Fibroblast of pulmonary artery (primary cell): ENCODE results near the gene KDM2A.
A peak's percentile ranks its signal among the peaks of the same experiment; 100 is the strongest.
"Not testable (repeated sequence)": the region's sequence is repeated elsewhere in the genome, so short reads cannot be mapped to it uniquely, and the experiment has no call there.

Source experiments
- DNase-seq: peaks from one replicate; pipeline ENCODE4 v3.0.0-alpha.2; 2010; ENCODE audit warnings: low read depth
- H3K4me3 ChIP-seq: replicated peaks from 2 replicates; pipeline ENCODE4 v1.5.1; 2011; ENCODE audit warnings: low read depth, mild to moderate bottlenecking, control low read depth, low read length, moderate library complexity
- CTCF ChIP-seq: IDR thresholded peaks from 2 replicates; pipeline ENCODE4 v1.5.1; 2011; ENCODE audit warnings: mild to moderate bottlenecking, control low read depth, low read length, inconsistent platforms; ENCODE audit errors: missing control alignments

KDM2A gene

GRCh38 chr11:67117176-67117575 is 1.9 kb upstream of the KDM2A start:
- no peak overlapping the region for H3K4me3 ChIP-seq
- no peak for DNase-seq
- no peak for TF ChIP-seq CTCF

GRCh38 chr11:67117672-67118180 is 1.3 kb upstream of the KDM2A start:
- no peak for DNase-seq
- no peak overlapping the region for H3K4me3 ChIP-seq
- no peak for TF ChIP-seq CTCF

GRCh38 chr11:67118181-67118766 is 789 bp upstream of the KDM2A start:
- H3K4me3 ChIP-seq: no peak overlapping the region
- no peak for TF ChIP-seq CTCF
- DNase-seq: no peak

GRCh38 chr11:67119585-67120391 is 725 bp downstream of the KDM2A start:
- TF ChIP-seq CTCF: no peak
- no peak for DNase-seq
- peak overlapping the region; percentile 97 for H3K4me3 ChIP-seq

- peak overlapping the region; percentile 97 for H3K4me3 ChIP-seq
- no peak for DNase-seq
- no peak for TF ChIP-seq CTCF
Measured at GRCh38 chr11:67120456-67120855, 1.4 kb downstream of the KDM2A start.

GRCh38 chr11:67120881-67121710 is 2.0 kb downstream of the KDM2A start:
- peak overlapping the region; percentile 97 for H3K4me3 ChIP-seq
- peak; percentile 44 for DNase-seq
- TF ChIP-seq CTCF: no peak

- not testable (repeated sequence) for H3K4me3 ChIP-seq, DNase-seq
Measured at GRCh38 chr11:67123801-67124200, 4.7 kb downstream of the KDM2A start.

- DNase-seq, H3K4me3 ChIP-seq: not testable (repeated sequence)
Measured at GRCh38 chr11:67126243-67126642, 7.2 kb downstream of the KDM2A start.
